Keratinocyte (primary cell): ENCODE measurements around the gene CREBL2.
"Not testable (repeated sequence)": the region's sequence is repeated elsewhere in the genome, so short reads cannot be mapped to it uniquely, and the experiment has no call there.

Experiments
- EZH2 ChIP-seq: IDR thresholded peaks from one replicate; pipeline ENCODE4 v1.6.1; 2012; ENCODE audit warnings: inconsistent platforms, mild to moderate bottlenecking, low read length, moderate library complexity
- TF ChIP-seq, protein P1 (sequence below), 3 experiments: IDR thresholded peaks in 1 of 3; conservative IDR thresholded peaks in 1 of 3; optimal IDR thresholded peaks in 1 of 3; 2 replicates in 2 of 3; 3 replicates in 1 of 3; pipeline versions ENCODE3 to v1.5.1; 2011; ENCODE audit warnings: low read length in 3 of 3, mild to moderate bottlenecking in 3 of 3, moderate library complexity in 2 of 3, control low read depth in 1 of 3, inconsistent platforms in 1 of 3; ENCODE audit not compliant: insufficient read depth in 2 of 3; ENCODE audit errors: extremely low read depth in 1 of 3

GRCh38 chr12:12580716-12581115 lies 31.0 kb upstream of the CREBL2 start:
- TF ChIP-seq, protein P1, sequence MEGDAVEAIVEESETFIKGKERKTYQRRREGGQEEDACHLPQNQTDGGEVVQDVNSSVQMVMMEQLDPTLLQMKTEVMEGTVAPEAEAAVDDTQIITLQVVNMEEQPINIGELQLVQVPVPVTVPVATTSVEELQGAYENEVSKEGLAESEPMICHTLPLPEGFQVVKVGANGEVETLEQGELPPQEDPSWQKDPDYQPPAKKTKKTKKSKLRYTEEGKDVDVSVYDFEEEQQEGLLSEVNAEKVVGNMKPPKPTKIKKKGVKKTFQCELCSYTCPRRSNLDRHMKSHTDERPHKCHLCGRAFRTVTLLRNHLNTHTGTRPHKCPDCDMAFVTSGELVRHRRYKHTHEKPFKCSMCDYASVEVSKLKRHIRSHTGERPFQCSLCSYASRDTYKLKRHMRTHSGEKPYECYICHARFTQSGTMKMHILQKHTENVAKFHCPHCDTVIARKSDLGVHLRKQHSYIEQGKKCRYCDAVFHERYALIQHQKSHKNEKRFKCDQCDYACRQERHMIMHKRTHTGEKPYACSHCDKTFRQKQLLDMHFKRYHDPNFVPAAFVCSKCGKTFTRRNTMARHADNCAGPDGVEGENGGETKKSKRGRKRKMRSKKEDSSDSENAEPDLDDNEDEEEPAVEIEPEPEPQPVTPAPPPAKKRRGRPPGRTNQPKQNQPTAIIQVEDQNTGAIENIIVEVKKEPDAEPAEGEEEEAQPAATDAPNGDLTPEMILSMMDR (optimal IDR thresholded peaks at IDR 0.05 in 1 of 3, IDR thresholded peaks at IDR 0.05 in 1 of 3, conservative IDR thresholded peaks at IDR 0.05 in 1 of 3; ENCODE audit: extremely low read depth in 1 of 3, insufficient read depth in 2 of 3, low read length in 3 of 3), result not testable (repeated sequence)
- not testable (repeated sequence) for TF ChIP-seq EZH2
